Activated naive CD8-positive, alpha-beta T cell treated with anti-CD3 and anti-CD28 coated beads, Interleukin-2, amount 10 ng/mL, durations not matched to agents 7 days and 5 days (primary cell): ENCODE measurements around the gene SCEL. TPM values are rescaled to one million over a fixed set of nuclear protein-coding genes. Genes with fewer than 3 reads are reported as not detected.
"Not testable (repeated sequence)": the region's sequence is repeated elsewhere in the genome, so short reads cannot be mapped to it uniquely, and the experiment has no call there.

ENCODE experiments used
- ATAC-seq: fragments of 150-1000 bp; cut with Tn5 transposase; one replicate; pipeline ENCODE4 v1.10.0; 2021; ENCODE audit warnings: low read depth, moderate library complexity
- POLR2A ChIA-PET: fragments of 350-600 bp; sonication (Branson Sonifier 250); formaldehyde crosslinking; loops from one replicate; lab custom pipeline; 2021; ENCODE audit warnings: antibody characterized with exemption; lab: Charles Lee
- DNase-seq: peaks from one replicate; pipeline ENCODE4 v3.0.0; 2021
- H3K27ac Mint-ChIP-seq: one replicate; pipeline ENCODE4 v1.8.0; 2022; ENCODE audit warnings: mild to moderate bottlenecking, mixed read lengths
- H3K27me3 Mint-ChIP-seq: one replicate; pipeline ENCODE4 v1.8.0; 2022; ENCODE audit warnings: mild to moderate bottlenecking, moderate library complexity, mixed read lengths
- H3K36me3 Mint-ChIP-seq: one replicate; pipeline ENCODE4 v1.8.0; 2021; ENCODE audit warnings: mild to moderate bottlenecking, mixed read lengths
- H3K4me1 Mint-ChIP-seq: one replicate; pipeline ENCODE4 v1.8.0; 2021; ENCODE audit warnings: mixed read lengths
- H3K4me3 Mint-ChIP-seq: one replicate; pipeline ENCODE4 v1.8.0; 2022; ENCODE audit warnings: mild to moderate bottlenecking, moderate library complexity, mixed read lengths
- H3K9me3 Mint-ChIP-seq: one replicate; pipeline ENCODE4 v1.8.0; 2021; ENCODE audit warnings: mixed read lengths
- total RNA-seq, 2 experiments: library from RNA; stranded (reverse); gene quantifications; one replicate each; pipeline ENCODE4 v1.2.3, GENCODE V29; 2021

Gene SCEL
- total RNA-seq, 2 experiments from 2014 or later = not detected

GRCh38 chr13:77513719-77514335, 21.7 kb upstream of the SCEL start:
- Mint-ChIP-seq H3K27me3 (no peaks in the 10 kb centered on the region), H3K27ac (no peak overlapping the region), H3K4me3 (no peak overlapping the region), H3K9me3 (no peaks in the 10 kb centered on the region), H3K4me1 (peaks cover 9% of the 10 kb centered on the region), H3K36me3 (no peaks in the 10 kb centered on the region)
- POLR2A ChIA-PET = no interaction called here
- no peak for DNase-seq
- no peak for ATAC-seq

- DNase-seq (no peak), ATAC-seq (no peak)
- no peak overlapping the region for H3K27ac Mint-ChIP-seq
- H3K4me1 Mint-ChIP-seq = peaks cover 5% of the 10 kb centered on the region
- no peaks in the 10 kb centered on the region for H3K27me3 Mint-ChIP-seq
- no peaks in the 10 kb centered on the region for H3K36me3 Mint-ChIP-seq
- H3K9me3 Mint-ChIP-seq = no peaks in the 10 kb centered on the region
- POLR2A ChIA-PET = no interaction called here
- H3K4me3 Mint-ChIP-seq = no peak overlapping the region
These were observed 21.2 kb upstream of the SCEL start for GRCh38 chr13:77514336-77514726.

GRCh38 chr13:77515785-77516184, 19.7 kb upstream of the SCEL start:
- Mint-ChIP-seq H3K4me3 (no peak overlapping the region), H3K27ac (no peak overlapping the region), H3K9me3 (no peaks in the 10 kb centered on the region), H3K4me1 (peaks cover 4% of the 10 kb centered on the region), H3K36me3 (no peaks in the 10 kb centered on the region), H3K27me3 (no peaks in the 10 kb centered on the region)
- ATAC-seq (no peak), DNase-seq (no peak)
- POLR2A ChIA-PET = no interaction called here

- Mint-ChIP-seq H3K4me3 (no peak overlapping the region), H3K27ac (no peak overlapping the region), H3K27me3 (no peaks in the 10 kb centered on the region), H3K4me1 (peaks cover 4% of the 10 kb centered on the region), H3K36me3 (no peaks in the 10 kb centered on the region), H3K9me3 (no peaks in the 10 kb centered on the region)
- POLR2A ChIA-PET = no interaction called here
- no peak for DNase-seq
- ATAC-seq = no peak
These were observed 19.1 kb upstream of the SCEL start for GRCh38 chr13:77516342-77516789.

GRCh38 chr13:77518266-77518665, 17.2 kb upstream of the SCEL start:
- Mint-ChIP-seq H3K27ac (no peak overlapping the region), H3K36me3 (no peaks in the 10 kb centered on the region)
- no peak for ATAC-seq

GRCh38 chr13:77519396-77519795, 16.1 kb upstream of the SCEL start:
- H3K27ac Mint-ChIP-seq, POLR2A ChIA-PET, H3K9me3 Mint-ChIP-seq, ATAC-seq, H3K4me1 Mint-ChIP-seq, H3K4me3 Mint-ChIP-seq, H3K36me3 Mint-ChIP-seq, H3K27me3 Mint-ChIP-seq, DNase-seq: not testable (repeated sequence)

More at GRCh38 chr13:77518266-77518665, 17.2 kb upstream of the SCEL start:
- peaks cover 3% of the 10 kb centered on the region for H3K9me3 Mint-ChIP-seq
- no peak overlapping the region for H3K4me3 Mint-ChIP-seq
- H3K27me3 Mint-ChIP-seq = no peaks in the 10 kb centered on the region
- no peak for DNase-seq
- H3K4me1 Mint-ChIP-seq = peaks cover 4% of the 10 kb centered on the region
- POLR2A ChIA-PET = no interaction called here

- DNase-seq = no peak
These were observed 15.7 kb upstream of the SCEL start for GRCh38 chr13:77519808-77520207.

GRCh38 chr13:77521194-77521593, 14.3 kb upstream of the SCEL start:
- Mint-ChIP-seq H3K36me3 (no peaks in the 10 kb centered on the region), H3K27me3 (peaks cover 4% of the 10 kb centered on the region), H3K9me3 (peaks cover 3% of the 10 kb centered on the region), H3K4me3 (no peak overlapping the region), H3K27ac (no peak overlapping the region), H3K4me1 (no peaks in the 10 kb centered on the region)
- DNase-seq = no peak
- POLR2A ChIA-PET = no interaction called here
- no peak for ATAC-seq

More at GRCh38 chr13:77519808-77520207, 15.7 kb upstream of the SCEL start:
- no peaks in the 10 kb centered on the region for H3K4me1 Mint-ChIP-seq
- H3K36me3 Mint-ChIP-seq = no peaks in the 10 kb centered on the region
- no peak for ATAC-seq
- no peaks in the 10 kb centered on the region for H3K27me3 Mint-ChIP-seq
- no peak overlapping the region for H3K27ac Mint-ChIP-seq
- H3K9me3 Mint-ChIP-seq = peaks cover 3% of the 10 kb centered on the region
- no peak overlapping the region for H3K4me3 Mint-ChIP-seq
- POLR2A ChIA-PET = no interaction called here

- no peaks in the 10 kb centered on the region for H3K36me3 Mint-ChIP-seq
- no peaks in the 10 kb centered on the region for H3K4me1 Mint-ChIP-seq
- DNase-seq (no peak), ATAC-seq (no peak)
- POLR2A ChIA-PET = no interaction called here
- H3K27me3 Mint-ChIP-seq = peaks cover 4% of the 10 kb centered on the region
- peaks cover 3% of the 10 kb centered on the region for H3K9me3 Mint-ChIP-seq
- no peak overlapping the region for H3K4me3 Mint-ChIP-seq
- H3K27ac Mint-ChIP-seq = no peak overlapping the region
These were observed 13.7 kb upstream of the SCEL start for GRCh38 chr13:77521595-77522367.

GRCh38 chr13:77522444-77522843, 13.1 kb upstream of the SCEL start:
- H3K9me3 Mint-ChIP-seq = peaks cover 3% of the 10 kb centered on the region
- no peaks in the 10 kb centered on the region for H3K36me3 Mint-ChIP-seq
- DNase-seq = no peak
- no peak overlapping the region for H3K4me3 Mint-ChIP-seq
- peaks cover 4% of the 10 kb centered on the region for H3K27me3 Mint-ChIP-seq
- POLR2A ChIA-PET = no interaction called here
- H3K4me1 Mint-ChIP-seq = no peaks in the 10 kb centered on the region
- no peak for ATAC-seq
- H3K27ac Mint-ChIP-seq = no peak overlapping the region

GRCh38 chr13:77523386-77523785, 12.1 kb upstream of the SCEL start:
- Mint-ChIP-seq H3K27ac (no peak overlapping the region), H3K4me3 (no peak overlapping the region), H3K9me3 (peaks cover 3% of the 10 kb centered on the region), H3K27me3 (peaks cover 4% of the 10 kb centered on the region), H3K36me3 (no peaks in the 10 kb centered on the region), H3K4me1 (no peaks in the 10 kb centered on the region)
- DNase-seq (no peak), ATAC-seq (no peak)
- POLR2A ChIA-PET = no interaction called here

- Mint-ChIP-seq H3K4me3 (no peak overlapping the region), H3K9me3 (peaks cover 3% of the 10 kb centered on the region), H3K27me3 (peaks cover 4% of the 10 kb centered on the region), H3K4me1 (no peaks in the 10 kb centered on the region), H3K36me3 (no peaks in the 10 kb centered on the region), H3K27ac (no peak overlapping the region)
- DNase-seq = no peak
- POLR2A ChIA-PET = no interaction called here
- no peak for ATAC-seq
These were observed 11.4 kb upstream of the SCEL start for GRCh38 chr13:77523834-77524728.

GRCh38 chr13:77528414-77528813, 7.1 kb upstream of the SCEL start:
- no peaks in the 10 kb centered on the region for H3K4me1 Mint-ChIP-seq
- no peak for DNase-seq
- no peak overlapping the region for H3K27ac Mint-ChIP-seq
- no peak for ATAC-seq
- no peak overlapping the region for H3K4me3 Mint-ChIP-seq
- no peaks in the 10 kb centered on the region for H3K9me3 Mint-ChIP-seq
- H3K27me3 Mint-ChIP-seq = peaks cover 7% of the 10 kb centered on the region
- H3K36me3 Mint-ChIP-seq = no peaks in the 10 kb centered on the region
- POLR2A ChIA-PET = no interaction called here
